ENCODE data around the gene OSBPL2.

DNA sequence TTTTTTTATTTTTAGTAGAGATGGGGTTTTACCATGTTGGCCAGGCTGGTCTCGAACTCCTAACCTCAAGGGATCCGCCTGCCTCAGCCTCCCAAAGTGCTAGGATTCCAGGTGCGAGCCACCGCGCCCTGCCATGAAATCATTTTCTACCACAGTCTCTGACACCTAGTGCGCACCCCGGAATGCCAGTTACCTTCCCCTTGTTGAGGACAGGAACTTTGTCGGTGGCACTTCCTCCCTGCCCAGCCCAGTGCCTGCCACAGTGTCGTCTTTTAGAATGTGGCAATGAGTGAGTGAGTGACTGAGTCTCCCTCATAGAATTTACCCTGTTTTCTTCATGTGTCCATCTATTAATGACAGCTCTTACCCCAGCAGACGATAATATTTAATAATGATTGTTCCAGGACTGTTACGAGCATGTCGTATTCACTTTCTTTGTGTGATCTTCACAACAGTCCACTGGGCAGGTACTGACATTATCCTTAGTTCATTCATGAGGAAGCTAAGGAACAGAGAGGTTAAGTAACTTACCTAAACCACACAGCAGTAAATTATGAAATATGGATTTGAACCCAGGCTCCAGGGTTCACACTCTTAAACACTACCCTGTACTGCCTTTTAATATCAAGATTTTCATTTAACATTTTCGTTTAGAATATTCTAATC, 1.8 kb downstream of the OSBPL2 start:
- TF ChIP-seq CTCF (IDR thresholded peaks at IDR 0.05) (no peak), REST (IDR thresholded peaks at IDR 0.05; ENCODE audit: insufficient read depth in 1 of 2, low read depth in 2 of 2, low read length in 1 of 2) (no peak), POLR2AphosphoS5 (IDR thresholded peaks at IDR 0.05; ENCODE audit: low read depth, low read length) (no peak), TCF7L2 (IDR thresholded peaks at IDR 0.05; ENCODE audit: low read depth, low read length) (no peak), SIN3A (IDR thresholded peaks at IDR 0.05; ENCODE audit: borderline replicate concordance, insufficient read depth, low read depth, low read length) (no peak)
